Stimulated activated CD4-positive, alpha-beta T cell treated with anti-CD3 and anti-CD28 coated beads, TNF-alpha, amount 100 ng/mL, for 1 hour (primary cell): ENCODE measurements around the gene FIGN.

Source experiments
- DNase-seq, 3 donors: peaks; one replicate each; pipeline ENCODE4 v3.0.0-alpha.2; 2020; ENCODE audit warnings: low read depth in 3 of 3, low spot score in 1 of 3

Gene FIGN

GRCh38 chr2:163621445-163622004 is 114.3 kb downstream of the FIGN start:
- DNase-seq, result no peak

GRCh38 chr2:163617517-163617916 is 118.3 kb downstream of the FIGN start:
- DNase-seq, result no peak

GRCh38 chr2:163613266-163613731 is 122.5 kb downstream of the FIGN start:
- no peak for DNase-seq

- DNase-seq, result no peak
Measured at GRCh38 chr2:163612332-163612731, 123.5 kb downstream of the FIGN start.

- no peak for DNase-seq
Measured at GRCh38 chr2:163611557-163611906, 124.3 kb downstream of the FIGN start.

GRCh38 chr2:163610817-163611556 is 124.8 kb downstream of the FIGN start:
- DNase-seq, result no peak

GRCh38 chr2:163607630-163608029 is 128.2 kb downstream of the FIGN start:
- no peak for DNase-seq

- DNase-seq, result no peak
Measured at GRCh38 chr2:163606878-163607277, 128.9 kb downstream of the FIGN start.

GRCh38 chr2:163605779-163606178 is 130.0 kb downstream of the FIGN start:
- no peak for DNase-seq

GRCh38 chr2:163604941-163605555 is 130.8 kb downstream of the FIGN start:
- DNase-seq, result no peak

- no peak for DNase-seq
Measured at GRCh38 chr2:163602196-163602595, 133.6 kb downstream of the FIGN start.

- DNase-seq, result no peak
Measured at GRCh38 chr2:163601377-163601776, 134.4 kb downstream of the FIGN start.

GRCh38 chr2:163600801-163601200 is 135.0 kb downstream of the FIGN start:
- no peak for DNase-seq

- no peak for DNase-seq
Measured at GRCh38 chr2:163595028-163595427, 140.8 kb downstream of the FIGN start.

GRCh38 chr2:163594497-163594896 is 141.3 kb downstream of the FIGN start:
- DNase-seq, result no peak

GRCh38 chr2:163593982-163594381 is 141.8 kb downstream of the FIGN start:
- no peak for DNase-seq

GRCh38 chr2:163592954-163593622 is 142.7 kb downstream of the FIGN start:
- DNase-seq, result no peak

- DNase-seq, result no peak
Measured at GRCh38 chr2:163591461-163591860, 144.3 kb downstream of the FIGN start.

GRCh38 chr2:163580757-163581156 is 155.1 kb downstream of the FIGN start:
- DNase-seq, result no peak

- no peak for DNase-seq
Measured at GRCh38 chr2:163574309-163574708, 161.5 kb downstream of the FIGN start.

- DNase-seq, result no peak
Measured at GRCh38 chr2:163573652-163574051, 162.2 kb downstream of the FIGN start.

- no peak for DNase-seq
Measured at GRCh38 chr2:163572850-163573249, 163.0 kb downstream of the FIGN start.
